Endothelial cell of umbilical vein (primary cell): ENCODE measurements around the gene LPP. TPM values are rescaled to one million over a fixed set of nuclear protein-coding genes. Genes with fewer than 3 reads are reported as not detected.

Experiments used
- BruUV-seq: library from RNA; stranded (reverse); fragments of 400-500 nt; replicated peaks from 2 replicates; lab custom pipeline; 2021; lab: Mats Ljungman, UMichigan
- CTCF ChIA-PET: fragments of 300-600, 350-600 bp; sonication (Branson Sonifier 250); formaldehyde crosslinking; loops from one replicate; lab custom pipeline; 2021; ENCODE audit warnings: antibody characterized with exemption, inconsistent platforms; lab: Charles Lee
- POLR2A ChIA-PET: fragments of 300-600, 350-600 bp; sonication (Branson Sonifier 250); formaldehyde crosslinking; loops from one replicate; lab custom pipeline; 2021; ENCODE audit warnings: antibody characterized with exemption, inconsistent platforms; lab: Charles Lee
- DNase-seq: peaks from one replicate; pipeline ENCODE4 v3.0.0-alpha.2; 2011; ENCODE audit warnings: low read depth, low spot score
- FAIRE-seq: peaks from 2 replicates; lab custom pipeline; 2011; peaks lifted over from hg19 to GRCh38; lab: Jason Lieb, UNC
- H2AFZ ChIP-seq: 2 replicates; pipeline ENCODE4 v1.6.0; 2012; ENCODE audit warnings: low read depth, low read length, control low read depth, inconsistent platforms
- H3K27ac ChIP-seq: 2 replicates; pipeline ENCODE4 v1.5.1; 2011; ENCODE audit warnings: low read depth, mild to moderate bottlenecking, control low read depth, low read length, moderate library complexity; ENCODE audit not compliant: insufficient read depth
- H3K27me3 ChIP-seq, 2 experiments: 2 replicates each; pipeline versions ENCODE4 v1.6.0 to v1.6.1; 2011; ENCODE audit warnings: low read length in 2 of 2, mixed read lengths in 1 of 2; ENCODE audit not compliant: control insufficient read depth in 2 of 2, insufficient read depth in 2 of 2
- H3K36me3 ChIP-seq, 2 experiments: 2 replicates in 1 of 2; 3 replicates in 1 of 2; pipeline ENCODE4 v1.5.1; 2011; ENCODE audit warnings: low read length in 2 of 2, mild to moderate bottlenecking in 1 of 2, moderate library complexity in 1 of 2; ENCODE audit not compliant: control insufficient read depth in 2 of 2, insufficient read depth in 2 of 2; ENCODE audit errors: extremely low read depth in 1 of 2
- H3K4me1 ChIP-seq: 3 replicates; pipeline ENCODE4 v1.5.1; 2011; ENCODE audit warnings: mild to moderate bottlenecking, low read length; ENCODE audit not compliant: control insufficient read depth, insufficient read depth; ENCODE audit errors: extremely low read depth
- H3K4me2 ChIP-seq: 2 replicates; pipeline ENCODE4 v1.6.1; 2011; ENCODE audit warnings: low read length, control low read depth, mixed read lengths; ENCODE audit not compliant: insufficient read depth
- H3K4me3 ChIP-seq, 3 experiments: fragments of 200-600 bp in 1 of 3; sonication (generic), shearing (Covaris generic) in 1 of 3; replicated peaks in 1 of 3; 2 replicates each; pipeline ENCODE4 v1.5.1; 2011 to 2016; ENCODE audit warnings: control low read depth in 3 of 3, low read length in 3 of 3, mild to moderate bottlenecking in 2 of 3, inconsistent platforms in 1 of 3, low read depth in 1 of 3, moderate library complexity in 1 of 3; ENCODE audit not compliant: insufficient read depth in 1 of 3
- H3K79me2 ChIP-seq: 2 replicates; pipeline ENCODE4 v1.6.0; 2012; ENCODE audit warnings: low read length, inconsistent platforms; ENCODE audit not compliant: control insufficient read depth, insufficient read depth
- H3K9ac ChIP-seq: replicated peaks from 2 replicates; pipeline ENCODE3; 2011; ENCODE audit warnings: low read length, control low read depth; ENCODE audit not compliant: insufficient read depth; ENCODE audit errors: extremely low read depth
- H3K9me1 ChIP-seq: replicated peaks from 3 replicates; pipeline ENCODE4 v1.6.0; 2011; ENCODE audit warnings: mild to moderate bottlenecking, low read length; ENCODE audit not compliant: control insufficient read depth, insufficient read depth; ENCODE audit errors: extremely low read depth
- H3K9me3 ChIP-seq: replicated peaks from 2 replicates; pipeline ENCODE4 v1.5.1; 2012; ENCODE audit warnings: low read length, inconsistent platforms; ENCODE audit not compliant: control insufficient read depth, insufficient read depth
- H4K20me1 ChIP-seq: replicated peaks from 2 replicates; pipeline ENCODE3; 2011; ENCODE audit warnings: mild to moderate bottlenecking, low read length; ENCODE audit not compliant: control insufficient read depth, insufficient read depth; ENCODE audit errors: extremely low read depth
- FOS ChIP-seq: IDR thresholded peaks from 2 replicates; pipeline ENCODE4 v1.6.1; 2011; ENCODE audit warnings: mild to moderate bottlenecking, low read length, moderate library complexity, borderline replicate concordance; ENCODE audit not compliant: insufficient read depth
- JUN ChIP-seq: IDR thresholded peaks from 2 replicates; pipeline ENCODE4 v1.6.1; 2011; ENCODE audit warnings: borderline replicate concordance, low read depth; ENCODE audit not compliant: insufficient read length, insufficient read depth
- MYC ChIP-seq: IDR thresholded peaks from one replicate; pipeline ENCODE4 v1.6.1; 2011; ENCODE audit warnings: mild to moderate bottlenecking, low read depth, low read length
- POLR2A ChIP-seq: IDR thresholded peaks from 2 replicates; pipeline ENCODE4 v1.6.1; 2012; ENCODE audit warnings: low read depth, mild to moderate bottlenecking, control low read depth, low read length
- POLR2AphosphoS5 ChIP-seq: IDR thresholded peaks from 2 replicates; pipeline ENCODE4 v1.6.1; 2012; ENCODE audit warnings: low read depth, mild to moderate bottlenecking, control low read depth, low read length, moderate library complexity; ENCODE audit not compliant: insufficient read depth
- dilution Hi-C: fragments of 300-500 bp; cut with MboI; formaldehyde crosslinking; loops from one replicate; pipeline ENCODE4 v1.15.0; 2019; ENCODE audit warnings: low sequenced_read_pairs; ENCODE audit not compliant: extremely low pct_ligation_motif_present
- intact Hi-C: fragments of 100-400 bp; cut with micrococcal nuclease; formaldehyde crosslinking; loops from one replicate; pipeline ENCODE4 v1.10.0; 2022
- polyA plus RNA-seq, 4 experiments: library from polyadenylated mRNA; depleted of rRNA in 3 of 4; stranded (reverse) in 3 of 4; unstranded in 1 of 4; fragments of >200 nt; gene quantifications; 2 replicates each; pipeline versions ENCODE4 v1.2.1 to v1.2.3, GENCODE V29; 2011 to 2012; ENCODE audit warnings: missing spikeins in 1 of 4
- total RNA-seq: library from RNA; stranded (reverse); gene quantifications from 2 replicates; pipeline ENCODE4 v1.2.3, GENCODE V29; 2021
- TF ChIP-seq, protein P1 (sequence below), 2 donors: IDR thresholded peaks; 1 replicate in 1 of 2; 2 replicates in 1 of 2; pipeline ENCODE4 v1.5.1; 2011; ENCODE audit warnings: low read length in 2 of 2, mild to moderate bottlenecking in 2 of 2, moderate library complexity in 2 of 2, control low read depth in 1 of 2, inconsistent platforms in 1 of 2, low read depth in 1 of 2; ENCODE audit not compliant: insufficient read depth in 1 of 2; ENCODE audit errors: extremely low read depth in 1 of 2

Gene LPP
- total and polyA plus RNA-seq, 2 donors (not counting 3 experiments of a cell fraction or from before 2014, with no cell fraction given): 16.9 to 153 TPM

DNA sequence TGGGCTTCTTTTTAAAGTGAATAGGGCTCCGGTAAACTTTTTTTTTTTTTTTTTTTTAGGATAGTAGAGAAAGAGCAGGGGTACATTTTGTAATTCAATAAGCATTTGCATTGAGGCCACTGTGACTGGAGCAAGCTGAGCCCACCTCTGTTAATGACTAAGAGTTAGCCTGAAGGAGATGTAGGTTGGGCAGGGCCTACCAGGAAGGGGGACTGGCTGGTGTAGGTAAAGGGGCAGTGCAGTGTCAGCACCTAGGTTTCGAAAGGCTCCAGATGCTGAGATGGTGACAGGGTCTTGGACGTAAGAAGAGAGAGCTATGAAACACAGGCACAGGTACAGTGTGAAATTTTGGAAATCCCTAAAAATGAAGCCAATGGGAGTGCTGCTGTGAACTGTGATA, 30.7 kb downstream of the LPP start:
- FAIRE-seq: no peak
- Histone ChIP-seq H3K4me2 (no peak overlapping the region), H3K4me1 (peaks cover 23% of the 10 kb centered on the region), H3K9me3 (no peaks in the 10 kb centered on the region), H3K9me1 (no peaks in the 10 kb centered on the region), H3K27ac (no peak overlapping the region), H3K79me2 (peaks cover 51% of the 10 kb centered on the region), H3K27me3 (no peaks in the 10 kb centered on the region), H2AFZ (no peak overlapping the region), H3K4me3 (no peak overlapping the region), H3K36me3 (no peaks in the 10 kb centered on the region), H3K9ac (no peak overlapping the region), H4K20me1 (peaks cover 8% of the 10 kb centered on the region)
- no TSS peak for BruUV-seq
- DNase-seq: no peak
- ChIA-PET POLR2A (no interaction called here), CTCF (interaction anchor here (0.5 to 1.0 kb wide), 3 partner anchors 21 to 448 kb away, joined by 3 to 4 read pairs (median 3); no protein-coding TSS in a partner anchor)
- dilution Hi-C loops: no loop called here
- intact Hi-C loops: no loop called here
- TF ChIP-seq POLR2AphosphoS5 (no peak), POLR2A (no peak), FOS (no peak), JUN (no peak), MYC (no peak)
- TF ChIP-seq, protein P1, sequence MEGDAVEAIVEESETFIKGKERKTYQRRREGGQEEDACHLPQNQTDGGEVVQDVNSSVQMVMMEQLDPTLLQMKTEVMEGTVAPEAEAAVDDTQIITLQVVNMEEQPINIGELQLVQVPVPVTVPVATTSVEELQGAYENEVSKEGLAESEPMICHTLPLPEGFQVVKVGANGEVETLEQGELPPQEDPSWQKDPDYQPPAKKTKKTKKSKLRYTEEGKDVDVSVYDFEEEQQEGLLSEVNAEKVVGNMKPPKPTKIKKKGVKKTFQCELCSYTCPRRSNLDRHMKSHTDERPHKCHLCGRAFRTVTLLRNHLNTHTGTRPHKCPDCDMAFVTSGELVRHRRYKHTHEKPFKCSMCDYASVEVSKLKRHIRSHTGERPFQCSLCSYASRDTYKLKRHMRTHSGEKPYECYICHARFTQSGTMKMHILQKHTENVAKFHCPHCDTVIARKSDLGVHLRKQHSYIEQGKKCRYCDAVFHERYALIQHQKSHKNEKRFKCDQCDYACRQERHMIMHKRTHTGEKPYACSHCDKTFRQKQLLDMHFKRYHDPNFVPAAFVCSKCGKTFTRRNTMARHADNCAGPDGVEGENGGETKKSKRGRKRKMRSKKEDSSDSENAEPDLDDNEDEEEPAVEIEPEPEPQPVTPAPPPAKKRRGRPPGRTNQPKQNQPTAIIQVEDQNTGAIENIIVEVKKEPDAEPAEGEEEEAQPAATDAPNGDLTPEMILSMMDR (IDR thresholded peaks at IDR 0.05; ENCODE audit: extremely low read depth in 1 of 2, insufficient read depth in 1 of 2, low read depth in 1 of 2, low read length in 2 of 2): no peak
